Measurements from ENCODE around the gene PRKN.

GRCh38 chr6:162116902-162117525 is 610.6 kb downstream of the PRKN start:
- TF ChIP-seq, protein P1, sequence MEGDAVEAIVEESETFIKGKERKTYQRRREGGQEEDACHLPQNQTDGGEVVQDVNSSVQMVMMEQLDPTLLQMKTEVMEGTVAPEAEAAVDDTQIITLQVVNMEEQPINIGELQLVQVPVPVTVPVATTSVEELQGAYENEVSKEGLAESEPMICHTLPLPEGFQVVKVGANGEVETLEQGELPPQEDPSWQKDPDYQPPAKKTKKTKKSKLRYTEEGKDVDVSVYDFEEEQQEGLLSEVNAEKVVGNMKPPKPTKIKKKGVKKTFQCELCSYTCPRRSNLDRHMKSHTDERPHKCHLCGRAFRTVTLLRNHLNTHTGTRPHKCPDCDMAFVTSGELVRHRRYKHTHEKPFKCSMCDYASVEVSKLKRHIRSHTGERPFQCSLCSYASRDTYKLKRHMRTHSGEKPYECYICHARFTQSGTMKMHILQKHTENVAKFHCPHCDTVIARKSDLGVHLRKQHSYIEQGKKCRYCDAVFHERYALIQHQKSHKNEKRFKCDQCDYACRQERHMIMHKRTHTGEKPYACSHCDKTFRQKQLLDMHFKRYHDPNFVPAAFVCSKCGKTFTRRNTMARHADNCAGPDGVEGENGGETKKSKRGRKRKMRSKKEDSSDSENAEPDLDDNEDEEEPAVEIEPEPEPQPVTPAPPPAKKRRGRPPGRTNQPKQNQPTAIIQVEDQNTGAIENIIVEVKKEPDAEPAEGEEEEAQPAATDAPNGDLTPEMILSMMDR (IDR thresholded peaks at IDR 0.05): no peak
- no peak for TF ChIP-seq POLR2A (IDR thresholded peaks at IDR 0.05)
